OCI-LY3 (cell line): ENCODE measurements around the gene LUZP2.

ENCODE experiments used
- CTCF ChIP-seq: fragments of 200-600, 300-600 bp; sonication (generic); IDR thresholded peaks from 2 replicates; pipeline ENCODE4 v1.5.1; 2014; ENCODE audit warnings: antibody characterized with exemption, low read length, low read depth
- EZH2phosphoT487 ChIP-seq: fragments of 200-600 bp; shearing (Covaris generic); IDR thresholded peaks from 2 replicates; pipeline ENCODE4 v1.6.1; 2018; ENCODE audit warnings: antibody characterized with exemption, mixed run types, low read depth

- no peak for TF ChIP-seq CTCF
- TF ChIP-seq EZH2phosphoT487 = no peak
These were observed 112.6 kb downstream of the LUZP2 start for GRCh38 chr11:24609192-24610119.
